COLO668 (cell line): ENCODE data around the gene PPARD.
"Not testable (repeated sequence)": the region's sequence is repeated elsewhere in the genome, so short reads cannot be mapped to it uniquely, and the experiment has no call there.

Source experiments
- DNase-seq: peaks from one replicate; lab custom pipeline; 2025; ENCODE audit not compliant: unreplicated experiment; lab: John Stamatoyannopoulos, UW

The PPARD gene

GRCh38 chr6:35403544-35404442 is 61.4 kb downstream of the PPARD start:
- no peak for DNase-seq

- no peak for DNase-seq
These were observed 64.5 kb downstream of the PPARD start for GRCh38 chr6:35406711-35407485.

DNA sequence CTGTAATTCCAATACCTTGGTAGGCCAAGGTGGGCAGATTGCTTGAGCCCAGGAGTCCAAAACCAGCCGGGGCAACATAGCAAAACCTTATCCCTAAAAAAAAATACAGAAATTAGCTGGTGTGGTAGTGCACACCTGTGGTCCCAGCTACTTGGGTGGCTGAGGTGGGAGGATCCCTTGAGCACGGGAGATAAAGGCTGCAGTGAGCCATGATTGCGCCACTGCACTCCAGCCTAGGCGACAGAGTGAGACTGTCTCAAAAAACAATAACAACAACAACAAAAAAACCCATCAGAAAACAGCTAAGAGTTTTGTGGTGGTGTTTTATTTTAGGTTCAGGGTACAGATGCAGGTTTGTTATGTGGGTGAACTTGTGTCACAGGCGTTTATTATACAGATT is 66.9 kb downstream of the PPARD start:
- no peak for DNase-seq

DNA sequence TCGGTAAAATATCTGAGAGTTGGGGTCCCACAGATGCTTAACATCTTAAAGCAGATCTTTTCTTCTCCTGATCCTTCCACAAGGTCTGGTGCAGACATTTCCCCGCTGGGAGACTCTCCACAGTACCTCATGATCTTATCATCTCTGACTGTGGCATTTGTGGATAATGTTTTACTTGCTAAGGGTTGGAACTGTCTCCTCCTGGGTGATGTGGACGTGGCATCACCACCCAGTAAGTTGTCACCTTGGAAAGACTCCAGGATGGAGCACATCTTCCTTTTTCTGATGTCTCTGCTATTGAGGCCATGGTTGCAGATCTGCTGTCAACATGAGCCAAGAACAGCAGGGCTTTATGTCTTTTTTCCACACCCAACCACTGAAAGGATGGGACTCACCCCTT is 67.8 kb downstream of the PPARD start:
- DNase-seq: no peak

GRCh38 chr6:35411066-35411465 is 68.7 kb downstream of the PPARD start:
- no peak for DNase-seq

- no peak for DNase-seq
These were observed 69.7 kb downstream of the PPARD start for GRCh38 chr6:35412102-35412501.

DNA sequence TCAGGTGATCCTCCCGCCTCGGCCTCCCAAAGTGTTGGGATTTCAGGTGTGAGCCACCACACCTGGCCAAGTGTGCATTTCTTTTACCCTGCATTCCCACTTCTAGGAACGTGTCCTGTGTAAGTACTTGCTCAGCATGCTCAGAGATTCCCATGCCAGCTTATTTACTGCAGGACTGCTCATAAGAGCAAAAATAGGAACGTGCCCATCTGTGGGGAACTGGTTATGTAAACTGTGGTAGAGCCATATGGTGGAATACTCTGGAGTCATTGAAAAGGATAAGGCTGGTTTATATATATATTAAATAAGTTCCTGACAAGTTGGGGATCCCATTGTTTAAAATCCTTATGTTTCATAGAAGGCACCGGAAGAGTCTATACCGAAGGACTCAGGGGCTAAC is 71.6 kb downstream of the PPARD start:
- no peak for DNase-seq

DNA sequence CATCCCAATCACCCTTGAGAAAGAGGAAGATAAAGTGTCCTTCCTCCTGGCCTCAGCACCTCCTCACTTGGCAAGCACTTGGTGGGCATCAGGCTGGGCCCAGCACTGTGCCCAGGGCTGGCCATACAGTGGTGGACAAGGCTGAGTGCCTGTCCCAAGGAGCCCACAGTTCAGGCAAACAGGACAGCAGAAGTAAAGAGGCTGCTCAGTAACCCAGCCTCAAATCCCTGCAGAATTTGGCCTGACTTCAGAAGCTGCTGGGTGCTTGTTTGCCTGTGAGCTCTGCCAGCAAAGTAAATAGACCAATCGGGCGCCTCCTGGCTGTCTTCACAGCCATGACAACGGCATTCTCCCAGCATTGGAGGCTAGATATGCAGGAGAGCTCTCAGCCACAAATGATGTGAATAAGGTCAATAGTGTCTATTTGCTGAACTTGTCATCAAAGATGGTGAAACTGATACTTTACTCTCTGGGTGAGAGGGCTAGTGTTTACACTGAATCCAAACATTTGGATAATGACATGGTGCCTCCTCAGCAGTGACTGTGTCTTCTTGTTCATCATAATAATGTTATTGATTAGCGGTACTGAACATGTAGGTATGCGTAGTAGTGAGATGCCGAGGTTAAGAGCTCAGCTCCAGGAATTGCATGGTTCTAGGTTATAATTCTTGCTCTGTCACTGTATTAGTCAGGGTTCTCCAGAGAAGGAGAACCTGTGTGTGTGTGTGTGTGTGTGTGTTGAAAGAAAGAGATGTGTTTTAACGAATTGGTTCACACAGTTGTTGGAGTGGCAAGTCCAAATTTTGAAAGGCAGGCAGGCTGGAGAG is 72.9 kb downstream of the PPARD start:
- DNase-seq: peak; percentile 72

DNA sequence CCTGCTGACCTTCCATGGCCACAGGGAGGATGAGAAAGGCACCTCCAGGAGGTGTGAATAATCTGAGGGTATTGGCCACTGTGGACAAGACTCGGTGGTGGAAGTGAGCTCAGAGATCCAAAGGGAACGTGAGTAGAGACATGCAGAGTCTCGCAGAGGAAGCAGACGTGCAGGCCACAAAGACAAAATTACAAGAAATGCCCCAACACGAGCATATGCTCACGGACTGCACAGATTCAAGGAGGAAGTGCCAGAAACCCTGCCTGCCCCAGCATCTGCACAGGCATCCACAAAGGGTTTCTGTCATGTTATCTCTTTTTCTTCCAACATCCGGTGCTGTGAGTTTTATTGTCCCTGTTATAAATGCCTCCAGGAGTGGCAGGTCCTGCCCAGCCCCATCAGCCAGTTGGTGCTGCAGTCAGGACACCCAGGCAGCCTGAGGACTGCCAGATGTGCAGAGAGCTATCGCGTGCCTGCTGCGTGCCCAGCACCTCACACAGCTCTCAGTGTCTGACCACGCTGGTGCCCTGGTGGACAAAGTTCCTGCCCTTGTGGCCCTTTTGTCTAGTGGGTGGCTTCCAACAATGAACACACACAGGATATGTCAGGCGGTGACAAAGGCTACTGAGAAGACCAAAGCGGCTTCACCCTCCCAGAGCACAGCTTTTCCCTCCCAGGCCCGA is 75.8 kb downstream of the PPARD start:
- no peak for DNase-seq

GRCh38 chr6:35419417-35419816 is 77.1 kb downstream of the PPARD start:
- no peak for DNase-seq

DNA sequence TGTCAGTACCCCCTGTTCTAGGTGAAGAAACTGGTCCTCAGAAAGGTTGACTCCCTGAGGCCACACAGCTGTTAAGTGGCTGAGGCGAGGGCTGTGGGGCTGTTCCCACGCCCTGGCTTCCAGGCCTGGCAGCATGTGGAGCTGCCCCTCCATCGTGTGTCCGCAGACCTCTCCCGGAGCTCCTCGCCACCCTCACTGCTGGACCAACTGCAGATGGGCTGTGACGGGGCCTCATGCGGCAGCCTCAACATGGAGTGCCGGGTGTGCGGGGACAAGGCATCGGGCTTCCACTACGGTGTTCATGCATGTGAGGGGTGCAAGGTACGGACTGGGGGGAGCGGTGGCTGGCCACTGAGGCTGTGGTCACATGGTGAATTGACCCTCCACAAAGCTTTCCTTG is 77.6 kb downstream of the PPARD start:
- no peak for DNase-seq

DNA sequence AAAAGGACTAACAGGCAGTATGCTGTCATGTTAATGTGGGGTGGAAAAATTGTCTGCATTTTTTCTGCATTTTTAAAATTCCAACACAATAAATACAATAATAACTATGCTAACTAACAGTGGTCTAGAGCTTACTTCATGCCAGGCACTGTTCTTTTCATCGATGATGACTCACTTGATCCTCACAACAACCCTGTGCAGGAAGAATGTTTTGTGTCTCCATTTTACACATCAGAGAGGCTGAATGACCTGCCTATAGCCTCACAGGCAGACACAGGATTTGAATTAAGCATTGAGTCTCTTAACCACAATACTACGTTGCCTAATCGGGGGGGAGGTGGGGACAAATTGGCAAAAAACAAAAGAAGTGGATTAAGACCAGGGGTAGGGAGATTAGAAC is 82.9 kb downstream of the PPARD start:
- DNase-seq: no peak

DNA sequence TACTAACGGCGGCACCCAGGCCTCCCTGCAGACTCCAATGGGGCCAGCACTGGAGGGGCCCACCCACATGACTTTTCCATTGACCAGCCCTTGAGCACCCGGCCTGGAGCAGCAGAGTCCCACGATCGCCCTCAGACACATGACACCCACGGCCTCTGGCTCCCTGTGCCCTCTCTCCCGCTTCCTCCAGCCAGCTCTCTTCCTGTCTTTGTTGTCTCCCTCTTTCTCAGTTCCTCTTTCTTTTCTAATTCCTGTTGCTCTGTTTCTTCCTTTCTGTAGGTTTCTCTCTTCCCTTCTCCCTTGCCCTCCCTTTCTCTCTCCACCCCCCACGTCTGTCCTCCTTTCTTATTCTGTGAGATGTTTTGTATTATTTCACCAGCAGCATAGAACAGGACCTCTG is 83.7 kb downstream of the PPARD start:
- no peak for DNase-seq

DNA sequence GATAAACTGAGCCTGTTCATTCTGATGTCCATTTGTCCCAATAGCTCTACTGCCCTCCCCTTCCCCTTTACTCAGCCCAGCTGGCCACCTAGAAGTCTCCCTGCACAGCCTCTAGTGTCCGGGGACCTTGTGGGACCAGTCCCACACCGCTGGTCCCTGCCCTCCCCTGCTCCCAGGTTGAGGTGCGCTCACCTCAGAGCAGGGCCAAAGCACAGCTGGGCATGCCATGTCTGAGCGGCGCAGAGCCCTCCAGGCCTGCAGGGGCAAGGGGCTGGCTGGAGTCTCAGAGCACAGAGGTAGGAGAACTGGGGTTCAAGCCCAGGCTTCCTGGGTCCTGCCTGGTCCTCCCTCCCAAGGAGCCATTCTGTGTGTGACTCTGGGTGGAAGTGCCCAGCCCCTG is 85.1 kb downstream of the PPARD start:
- DNase-seq: no peak

- no peak for DNase-seq
These were observed 85.5 kb downstream of the PPARD start for GRCh38 chr6:35427851-35428321.

DNA sequence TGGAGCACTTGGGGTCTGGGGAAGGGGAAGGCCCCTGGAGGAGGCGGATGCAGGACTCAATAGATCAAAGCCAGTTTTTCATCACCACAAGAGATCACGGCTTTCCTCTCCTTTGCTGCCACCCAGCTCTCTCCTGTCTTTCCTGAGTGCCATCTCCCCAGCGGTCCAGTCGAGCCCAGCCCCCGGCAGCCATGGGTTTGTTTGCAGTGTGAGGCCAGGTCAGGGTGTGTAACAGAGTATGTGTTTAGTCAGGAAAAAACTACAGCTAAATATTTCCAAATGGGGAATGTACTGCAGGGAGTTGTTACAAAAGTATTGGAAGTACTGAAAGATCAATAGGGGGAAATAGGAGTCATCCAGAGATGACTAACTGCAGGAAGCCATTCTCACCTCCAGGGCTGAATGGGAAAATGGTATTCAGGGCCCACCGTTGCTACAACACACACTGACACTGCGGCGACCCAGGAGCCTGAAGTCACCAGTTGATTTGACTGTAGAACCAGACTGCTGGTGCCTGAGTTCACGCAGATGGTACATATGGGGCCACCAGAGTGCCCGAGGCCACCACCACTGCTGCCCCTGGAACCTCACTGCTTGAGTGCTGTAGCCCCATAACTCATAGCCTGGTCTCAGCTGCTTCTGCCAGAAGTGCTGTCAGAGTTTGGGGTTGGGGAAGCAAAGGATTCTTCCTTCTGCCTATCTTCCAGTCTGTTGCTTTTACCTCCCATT is 86.2 kb downstream of the PPARD start:
- DNase-seq: no peak

- no peak for DNase-seq
These were observed 87.1 kb downstream of the PPARD start for GRCh38 chr6:35429463-35429862.

GRCh38 chr6:35432291-35432690 is 89.9 kb downstream of the PPARD start:
- no peak for DNase-seq

DNA sequence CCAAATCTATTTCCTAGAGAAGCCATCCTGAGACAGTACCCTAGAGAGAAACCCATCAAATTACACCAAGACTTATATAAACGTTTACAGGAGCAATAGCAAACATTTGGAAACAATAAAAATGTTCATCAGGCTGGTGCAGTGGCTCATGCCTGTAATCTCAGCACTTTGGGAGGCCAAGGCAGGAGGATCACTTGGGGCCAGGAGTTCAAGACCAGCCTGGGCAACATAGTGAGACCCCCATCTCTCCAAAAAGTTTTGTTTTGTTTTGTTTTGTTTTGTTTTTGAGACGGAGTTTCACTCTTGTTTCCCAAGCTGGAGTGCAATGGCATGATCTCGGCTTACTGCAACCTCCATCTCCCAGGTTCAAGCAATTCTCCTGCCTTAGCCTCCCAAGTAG is 90.3 kb downstream of the PPARD start:
- DNase-seq: not testable (repeated sequence)
